K562 (cell line): ENCODE measurements around the gene COL8A2. TPM values are rescaled to one million over a fixed set of nuclear protein-coding genes. Genes with fewer than 3 reads are reported as not detected.

ENCODE experiments used
- ATAC-seq: fragments of 200-7000 bp; cut with Tn5 transposase; 3 replicates; pipeline ENCODE4 v1.9.1; 2020; ENCODE audit warnings: moderate library complexity
- BruUV-seq: library from RNA; stranded (reverse); fragments of 400-500 nt; replicated peaks from 2 replicates; lab custom pipeline; 2021; lab: Mats Ljungman, UMichigan
- CTCF ChIA-PET: fragments of 300-600 bp; formaldehyde crosslinking; extraction: SDS; loops from one replicate; lab custom pipeline; 2021; ENCODE audit warnings: low intra/inter-chr PET ratio; lab: Yijun Ruan, JAX
- POLR2A ChIA-PET: fragments of 300-600, 350-650 bp; sonication (Branson Sonifier 250); formaldehyde crosslinking; extraction: SDS; loops from one replicate; lab custom pipeline; 2021; ENCODE audit warnings: antibody characterized with exemption, inconsistent platforms; lab: Yijun Ruan, JAX
- DNase-seq, 4 experiments: peaks; one replicate each; pipeline versions ENCODE4 v3.0.0 to v3.0.0-alpha.2; 2011 to 2018; ENCODE audit warnings: low spot score in 3 of 4, mixed read lengths in 3 of 4; ENCODE audit errors: extremely low read depth in 1 of 4
- FAIRE-seq: peaks from 2 replicates; lab custom pipeline; 2011; peaks lifted over from hg19 to GRCh38; lab: Jason Lieb, UNC
- H2AFZ ChIP-seq: 2 replicates; pipeline ENCODE4 v1.6.0; 2011; ENCODE audit warnings: low read depth, low read length, control low read depth, inconsistent platforms
- H3K27ac ChIP-seq: fragments of 200-600 bp; 3 replicates; pipeline ENCODE4 v1.8.0; 2011; ENCODE audit warnings: low read depth, mild to moderate bottlenecking, control low read depth, inconsistent platforms, low read length, moderate library complexity, mixed read lengths; ENCODE audit errors: extremely low read depth
- H3K27me3 ChIP-seq, 2 experiments: fragments of 300-600 bp in 1 of 2; 2 replicates in 1 of 2; 3 replicates in 1 of 2; pipeline versions ENCODE4 v1.6.0 to v1.8.0; 2011; ENCODE audit warnings: inconsistent platforms in 2 of 2, low read length in 2 of 2, mild to moderate bottlenecking in 1 of 2, mixed read lengths in 1 of 2, moderate library complexity in 1 of 2; ENCODE audit not compliant: control insufficient read depth in 2 of 2, insufficient read depth in 2 of 2
- H3K36me3 ChIP-seq: fragments of 300-600 bp; 3 replicates; pipeline ENCODE4 v1.8.0; 2011; ENCODE audit warnings: mild to moderate bottlenecking, low read length, inconsistent platforms; ENCODE audit not compliant: control insufficient read depth, insufficient read depth
- H3K4me1 ChIP-seq, 2 experiments: fragments of 200-600 bp in 1 of 2; replicated peaks in 1 of 2; 2 replicates in 1 of 2; 3 replicates in 1 of 2; pipeline versions ENCODE4 v1.5.1 to v1.8.0; 2011; ENCODE audit warnings: inconsistent platforms in 2 of 2, low read length in 2 of 2, mild to moderate bottlenecking in 1 of 2, mixed read lengths in 1 of 2, moderate library complexity in 1 of 2; ENCODE audit not compliant: control insufficient read depth in 2 of 2, insufficient read depth in 2 of 2
- H3K4me2 ChIP-seq: 2 replicates; pipeline ENCODE4 v1.6.1; 2011; ENCODE audit warnings: low read length, control low read depth, inconsistent platforms, mixed read lengths; ENCODE audit not compliant: insufficient read depth
- H3K4me3 ChIP-seq: fragments of 200-600 bp; sonication (generic), shearing (Covaris generic); 2 replicates; pipeline ENCODE4 v1.5.1; 2016; ENCODE audit warnings: control low read depth, inconsistent platforms
- H3K79me2 ChIP-seq: fragments of 200-600 bp; 3 replicates; pipeline ENCODE4 v1.8.0; 2011; ENCODE audit warnings: low read length, inconsistent platforms; ENCODE audit not compliant: control insufficient read depth, insufficient read depth
- H3K9ac ChIP-seq, 2 experiments: 2 replicates each; pipeline versions ENCODE4 v1.6.0 to v1.6.1; 2011; ENCODE audit warnings: low read depth in 2 of 2, low read length in 2 of 2, control low read depth in 1 of 2, inconsistent platforms in 1 of 2, mild to moderate bottlenecking in 1 of 2, mixed read lengths in 1 of 2; ENCODE audit not compliant: insufficient read depth in 1 of 2
- H3K9me1 ChIP-seq: one replicate; pipeline ENCODE4 v1.6.0; 2011; ENCODE audit warnings: inconsistent platforms, mild to moderate bottlenecking, low read length, moderate library complexity; ENCODE audit not compliant: control insufficient read depth, insufficient read depth
- H3K9me3 ChIP-seq: replicated peaks from 2 replicates; pipeline ENCODE4 v1.5.1; 2011; ENCODE audit warnings: low read depth, low read length, inconsistent platforms; ENCODE audit not compliant: control insufficient read depth, insufficient read depth
- H4K20me1 ChIP-seq: replicated peaks from 2 replicates; pipeline ENCODE4 v1.6.1; 2011; ENCODE audit warnings: low read length, inconsistent platforms, mixed read lengths; ENCODE audit not compliant: control insufficient read depth, insufficient read depth
- C11orf30 ChIP-seq: fragments of 450-650 bp; IDR thresholded peaks from 2 replicates; pipeline ENCODE4 v1.6.1; 2016; ENCODE audit warnings: low read depth, mild to moderate bottlenecking
- EWSR1 ChIP-seq: fragments of 450-650 bp; IDR thresholded peaks from 2 replicates; pipeline ENCODE4 v1.6.1; 2018; ENCODE audit warnings: borderline replicate concordance, mild to moderate bottlenecking, low read depth, moderate library complexity; ENCODE audit not compliant: partially characterized antibody
- MAFK ChIP-seq: IDR thresholded peaks from 2 replicates; pipeline ENCODE4 v1.6.1; 2011; ENCODE audit warnings: low read length, improper control_type of control experiment
- MBD2 ChIP-seq: sonication (generic); IDR thresholded peaks from 2 replicates; pipeline ENCODE4 v1.6.1; 2016; ENCODE audit warnings: low read depth, borderline replicate concordance
- POU5F1 ChIP-seq: fragments of 150-350 bp; IDR thresholded peaks from 2 replicates; pipeline ENCODE4 v1.6.1; 2014; ENCODE audit warnings: borderline replicate concordance, low read length, low read depth, mild to moderate bottlenecking; ENCODE audit not compliant: partially characterized antibody
- SPI1 ChIP-seq: IDR thresholded peaks from 2 replicates; pipeline ENCODE4 v1.6.1; 2011; ENCODE audit warnings: low read depth, low read length, control low read depth, borderline replicate concordance
- SREBF2 ChIP-seq: sonication (generic); formaldehyde crosslinking; IDR thresholded peaks from 2 replicates; pipeline ENCODE4 v1.4.0; 2020; ENCODE audit warnings: mild to moderate bottlenecking, missing genetic modification reagents
- ZNF444 ChIP-seq: fragments of 250-450 bp; sonication (Bioruptor Pico); IDR thresholded peaks from 2 replicates; pipeline ENCODE4 v1.4.0; 2020; ENCODE audit warnings: mild to moderate bottlenecking, moderate library complexity
- WGBS: fragments of 100-300 bp; shearing (Covaris generic); methylation state at CpG from one replicate; pipeline ENCODE4 v1.1.6; 2016; ENCODE audit warnings: low coverage, mixed read lengths; ENCODE audit not compliant: insufficient coverage; ENCODE audit errors: missing lambda C conversion rate; 5-methylcytosine and 5-hydroxymethylcytosine counted together
- in situ Hi-C: fragments of 300-500 bp; cut with MboI; formaldehyde crosslinking; loops from 4 replicates; pipeline ENCODE4 v1.15.0; 2018; ENCODE audit warnings: inconsistent platforms, mixed read lengths
- intact Hi-C: fragments of 100-400 bp; cut with micrococcal nuclease; formaldehyde crosslinking; loops from 2 replicates; pipeline ENCODE4 v1.14.2; 2022
- polyA plus RNA-seq, 8 experiments: library from polyadenylated mRNA; depleted of rRNA in 4 of 8; stranded (reverse) in 5 of 8; unstranded in 3 of 8; fragments of >200 nt; fragmentation: Nextera tagmentation in 2 of 8; fragmentation: Illumina TruSeq in 1 of 8; extraction: Ambion mirVana in 2 of 8; extraction: Trizol in 1 of 8; gene quantifications; 2 replicates each; pipeline versions ENCODE4 v1.2.1 to v1.2.3, GENCODE V29; 2011 to 2014; ENCODE audit warnings: inconsistent platforms in 1 of 8, missing spikeins in 1 of 8
- total RNA-seq, 7 experiments: library from RNA; depleted of rRNA in 6 of 7; stranded (reverse); fragments of >200 nt in 6 of 7; fragmentation: Illumina TruSeq in 2 of 7; extraction: Trizol in 2 of 7; gene quantifications; 2 replicates each; pipeline versions ENCODE4 v1.2.1 to v1.2.3, GENCODE V29; 2011 to 2021; ENCODE audit warnings: low replicate concordance in 1 of 7

COL8A2 gene
- total and polyA plus RNA-seq, 9 of the 15 experiments (the other 6 are each of a cell fraction or from before 2014, with no cell fraction given), result 0.03 to 0.14 (median 0.04) TPM; not detected in 5

DNA sequence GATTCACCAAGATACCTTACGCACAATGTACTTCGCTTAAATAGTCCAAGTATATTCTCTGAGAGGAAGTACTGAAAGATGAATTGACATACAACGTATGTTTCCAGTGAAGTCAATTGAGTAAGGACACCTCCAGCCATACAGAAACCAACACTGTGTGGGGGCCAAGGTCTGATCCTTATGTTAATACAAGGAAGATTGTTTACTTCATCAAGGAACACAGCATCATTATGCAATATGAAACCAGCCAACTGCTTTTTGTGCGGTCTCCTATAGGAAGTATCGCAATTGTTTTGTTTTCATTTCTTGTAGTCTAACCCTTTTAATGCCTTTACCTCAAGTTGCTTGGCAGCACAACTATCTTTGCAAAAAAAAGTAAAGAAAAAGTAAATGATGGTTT is 69.3 kb downstream of the COL8A2 start:
- H3K27ac ChIP-seq, result no peak overlapping the region
- H3K4me2 ChIP-seq, result no peak overlapping the region
- POLR2A ChIA-PET, result interaction anchor here (1.2 to 2.0 kb wide), 3 partner anchors 9 to 30 kb away, joined by 3 to 9 read pairs (median 6); no protein-coding TSS in a partner anchor
- in situ Hi-C loops, result no loop called here
- intact Hi-C loops, result no loop called here
- no peak for ATAC-seq
- H3K9ac ChIP-seq, result no peak overlapping the region
- H2AFZ ChIP-seq, result no peak overlapping the region
- CTCF ChIA-PET, result no interaction called here
- no peak for DNase-seq
- H3K27me3 ChIP-seq, result no peaks in the 10 kb centered on the region
- H3K9me3 ChIP-seq, result no peaks in the 10 kb centered on the region
- BruUV-seq, result no TSS peak
- peaks cover 12% of the 10 kb centered on the region; the same call in 2 of the 3 replicates for H3K36me3 ChIP-seq
- TF ChIP-seq SREBF2 (CRISPR knock-in tag), result no peak
- no peak for TF ChIP-seq SPI1
- TF ChIP-seq ZNF444 (CRISPR knock-in tag), result no peak
- H4K20me1 ChIP-seq, result no peaks in the 10 kb centered on the region
- 90% methylated on average over 5 of the region's 5 CpGs for WGBS
- no peak for FAIRE-seq
- H3K4me3 ChIP-seq, result no peak overlapping the region
- no peaks in the 10 kb centered on the region for H3K9me1 ChIP-seq
- H3K79me2 ChIP-seq, result no peaks in the 10 kb centered on the region
- no peaks in the 10 kb centered on the region for H3K4me1 ChIP-seq

DNA sequence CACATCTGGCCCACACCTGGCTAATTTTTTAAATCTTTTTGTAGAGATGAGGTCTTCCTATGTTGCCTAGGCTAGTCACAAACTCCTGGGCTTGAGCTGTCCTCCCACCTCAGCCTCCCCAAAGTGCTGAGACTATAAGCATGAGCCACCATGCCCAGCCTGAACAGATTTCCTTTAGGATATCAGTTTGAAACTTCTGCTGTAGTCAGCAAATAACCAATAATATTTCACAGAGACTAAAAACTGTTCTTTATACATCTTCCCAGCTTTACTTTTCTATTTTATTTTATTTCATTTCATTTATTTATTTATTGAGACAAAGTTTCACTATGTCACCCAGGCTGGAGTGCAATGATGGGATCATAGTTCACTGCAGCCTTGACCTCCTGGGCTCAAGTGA is 71.0 kb downstream of the COL8A2 start:
- intact Hi-C loops (no loop called here), in situ Hi-C loops (no loop called here)
- H3K4me2 ChIP-seq, result no peak overlapping the region
- H3K27ac ChIP-seq, result no peak overlapping the region
- POLR2A ChIA-PET, result interaction anchor here (1.1 to 2.0 kb wide), 4 partner anchors 11 to 208 kb away, joined by 3 to 9 read pairs (median 6); no protein-coding TSS in a partner anchor
- no peaks in the 10 kb centered on the region for H4K20me1 ChIP-seq
- FAIRE-seq (no peak), DNase-seq (no peak), ATAC-seq (no peak)
- H3K36me3 ChIP-seq, result peaks cover 18% of the 10 kb centered on the region; the same call in 2 of the 3 replicates
- H3K79me2 ChIP-seq, result no peaks in the 10 kb centered on the region
- H3K9me3 ChIP-seq, result no peaks in the 10 kb centered on the region
- BruUV-seq, result no TSS peak
- no peaks in the 10 kb centered on the region for H3K4me1 ChIP-seq
- H3K9me1 ChIP-seq, result no peaks in the 10 kb centered on the region
- H3K4me3 ChIP-seq, result no peak overlapping the region
- CTCF ChIA-PET, result no interaction called here
- H3K9ac ChIP-seq, result no peak overlapping the region
- no peak overlapping the region for H2AFZ ChIP-seq
- no peaks in the 10 kb centered on the region for H3K27me3 ChIP-seq
- no peak for TF ChIP-seq EWSR1
- TF ChIP-seq POU5F1, result no peak
- TF ChIP-seq MAFK, result peak; percentile 46
- peak; percentile 40; the same call in 1 of the 2 replicates for TF ChIP-seq C11orf30
- no peak for TF ChIP-seq MBD2
